Adrenal gland (tissue), 5 donors: Measurements from ENCODE around the gene CFAP90.

ENCODE experiments used
- CTCF ChIP-seq, 6 experiments: fragments of 450-650 bp in 4 of 6; fragments of 200-600 bp in 2 of 6; sonication (generic) in 1 of 6; IDR thresholded peaks; 1 replicate in 5 of 6; 2 replicates in 1 of 6; pipeline versions ENCODE4 v1.5.1 to v1.8.0; 2016 to 2021; ENCODE audit warnings: antibody characterized with exemption in 6 of 6, mild to moderate bottlenecking in 2 of 6, moderate library complexity in 1 of 6
- POLR2A ChIP-seq, 2 donors: fragments of 450-650 bp; IDR thresholded peaks; one replicate each; pipeline ENCODE4 v1.6.1; 2017; ENCODE audit warnings: antibody characterized with exemption in 2 of 2, mild to moderate bottlenecking in 2 of 2, moderate library complexity in 1 of 2
- donor health status: DM: no; HTN: no; CAD: no.

GRCh38 chr5:7793895-7794294, 57.0 kb downstream of the CFAP90 start:
- TF ChIP-seq CTCF (IDR thresholded peaks at IDR 0.05), result no peak
- TF ChIP-seq POLR2A (IDR thresholded peaks at IDR 0.05), result no peak
